Esophagus muscularis mucosa (tissue), 4 donors: ENCODE measurements around the gene SNX9.

Experiments used
- EP300 ChIP-seq: sonication (generic); formaldehyde crosslinking; IDR thresholded peaks from one replicate; pipeline ENCODE4 v1.6.1; 2017; ENCODE audit warnings: antibody characterized with exemption
- POLR2A ChIP-seq: fragments of 450-650 bp; IDR thresholded peaks from one replicate; pipeline ENCODE4 v1.6.1; 2017; ENCODE audit warnings: antibody characterized with exemption, moderate library complexity, mild to moderate bottlenecking, low read depth
- POLR2AphosphoS5 ChIP-seq, 2 donors: sonication (generic); formaldehyde crosslinking; IDR thresholded peaks; one replicate each; pipeline ENCODE4 v1.6.1; 2017; ENCODE audit warnings: antibody characterized with exemption in 2 of 2
- TF ChIP-seq, protein P1 (sequence below), 3 experiments: fragments of 200-600 bp in 2 of 3; fragments of 450-650 bp in 1 of 3; sonication (generic) in 2 of 3; IDR thresholded peaks; one replicate each; pipeline ENCODE4 v1.5.1; 2017 to 2019; ENCODE audit warnings: antibody characterized with exemption in 3 of 3, mild to moderate bottlenecking in 2 of 3, moderate library complexity in 1 of 3

DNA sequence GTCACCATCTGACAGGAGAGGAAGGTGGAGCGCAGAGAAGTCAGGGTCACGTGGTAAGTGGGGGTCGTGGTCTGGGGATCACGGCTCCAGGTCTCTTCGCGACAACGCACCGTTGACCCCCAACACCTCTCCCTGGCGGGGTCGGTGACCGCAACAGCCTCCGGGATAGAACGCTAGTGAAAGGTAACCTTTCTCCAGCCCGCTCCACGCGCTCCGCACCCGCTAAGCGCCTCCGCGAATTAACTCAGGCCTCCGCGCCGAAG is 158.0 kb downstream of the SNX9 start:
- no peak for TF ChIP-seq POLR2A
- TF ChIP-seq, protein P1, sequence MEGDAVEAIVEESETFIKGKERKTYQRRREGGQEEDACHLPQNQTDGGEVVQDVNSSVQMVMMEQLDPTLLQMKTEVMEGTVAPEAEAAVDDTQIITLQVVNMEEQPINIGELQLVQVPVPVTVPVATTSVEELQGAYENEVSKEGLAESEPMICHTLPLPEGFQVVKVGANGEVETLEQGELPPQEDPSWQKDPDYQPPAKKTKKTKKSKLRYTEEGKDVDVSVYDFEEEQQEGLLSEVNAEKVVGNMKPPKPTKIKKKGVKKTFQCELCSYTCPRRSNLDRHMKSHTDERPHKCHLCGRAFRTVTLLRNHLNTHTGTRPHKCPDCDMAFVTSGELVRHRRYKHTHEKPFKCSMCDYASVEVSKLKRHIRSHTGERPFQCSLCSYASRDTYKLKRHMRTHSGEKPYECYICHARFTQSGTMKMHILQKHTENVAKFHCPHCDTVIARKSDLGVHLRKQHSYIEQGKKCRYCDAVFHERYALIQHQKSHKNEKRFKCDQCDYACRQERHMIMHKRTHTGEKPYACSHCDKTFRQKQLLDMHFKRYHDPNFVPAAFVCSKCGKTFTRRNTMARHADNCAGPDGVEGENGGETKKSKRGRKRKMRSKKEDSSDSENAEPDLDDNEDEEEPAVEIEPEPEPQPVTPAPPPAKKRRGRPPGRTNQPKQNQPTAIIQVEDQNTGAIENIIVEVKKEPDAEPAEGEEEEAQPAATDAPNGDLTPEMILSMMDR (IDR thresholded peaks at IDR 0.05) = no peak
- no peak for TF ChIP-seq EP300
- peak in 1 of 2 donors; percentile 31 for TF ChIP-seq POLR2AphosphoS5 (IDR thresholded peaks at IDR 0.05)
